ENCODE data around the gene LRIG1. TPM values are rescaled to one million over a fixed set of nuclear protein-coding genes. Genes with fewer than 3 reads are reported as not detected.

The LRIG1 gene
- total and polyA plus RNA-seq, 9 of the 15 experiments (the other 6 are each of a cell fraction or from before 2014, with no cell fraction given), result 0.05 to 0.38 (median 0.13) TPM; not detected in 3

DNA sequence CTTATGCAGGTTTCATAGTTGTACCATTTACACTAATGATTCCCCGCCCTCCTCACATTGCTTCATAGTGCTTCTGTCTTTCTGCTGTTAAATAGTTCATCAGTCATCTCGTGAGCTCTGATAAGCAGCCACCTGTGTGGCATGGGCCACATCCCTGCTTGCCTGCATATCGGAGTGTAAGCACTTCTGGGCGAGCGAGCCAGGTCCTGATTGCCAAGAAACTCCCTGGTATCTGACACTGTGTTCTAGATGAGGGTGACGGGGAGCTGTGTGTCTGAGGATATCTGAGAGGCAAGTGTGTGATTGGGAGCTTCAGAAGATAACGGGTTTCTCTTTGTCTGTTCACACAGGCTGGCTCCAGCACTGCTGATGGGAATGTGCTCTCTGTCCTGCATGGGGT, 130.6 kb downstream of the LRIG1 start (continued):
- TF ChIP-seq TAF15 (IDR thresholded peaks at IDR 0.05; ENCODE audit: low read depth, low read length) (no peak), MAX (CRISPR knock-in tag; IDR thresholded peaks at IDR 0.05) (no peak), FOXK2 (conservative IDR thresholded peaks at IDR 0.05 in 1 of 2, IDR thresholded peaks at IDR 0.05 in 1 of 2; ENCODE audit: low read depth in 2 of 2) (no peak), RHOXF2B (CRISPR knock-in tag; conservative IDR thresholded peaks at IDR 0.05) (no peak), TAF1 (IDR thresholded peaks at IDR 0.05; ENCODE audit: control insufficient read depth, extremely low read depth, insufficient read depth, low read length, severe bottlenecking) (no peak)

- H3K4me1 ChIP-seq (replicated peaks in 1 of 2; ENCODE audit: control insufficient read depth in 2 of 2, insufficient read depth in 2 of 2, low read length in 2 of 2), result no peaks in the 10 kb centered on the region
- 55% methylated on average over 3 of the region's 3 CpGs for WGBS (ENCODE audit: insufficient coverage, low coverage, missing lambda C conversion rate)
- no TSS peak for BruUV-seq (replicated peaks)
Observed at GRCh38 chr3:66367979-66368378, 132.8 kb downstream of the LRIG1 start.

More at GRCh38 chr3:66367979-66368378, 132.8 kb downstream of the LRIG1 start:
- Histone ChIP-seq H2AFZ (ENCODE audit: low read depth, low read length) (no peak overlapping the region), H3K4me2 (ENCODE audit: insufficient read depth, low read length) (no peak overlapping the region), H3K9me1 (ENCODE audit: control insufficient read depth, insufficient read depth, low read length) (no peaks in the 10 kb centered on the region), H3K9me3 (replicated peaks; ENCODE audit: control insufficient read depth, insufficient read depth, low read depth, low read length) (no peaks in the 10 kb centered on the region), H4K20me1 (replicated peaks; ENCODE audit: control insufficient read depth, insufficient read depth, low read length) (no peaks in the 10 kb centered on the region), H3K4me3 (no peak overlapping the region), H3K79me2 (ENCODE audit: control insufficient read depth, insufficient read depth, low read length) (no peaks in the 10 kb centered on the region), H3K27ac (ENCODE audit: extremely low read depth, low read depth, low read length) (no peak overlapping the region), H3K9ac (ENCODE audit: insufficient read depth in 1 of 2, low read depth in 2 of 2, low read length in 2 of 2) (no peak overlapping the region), H3K36me3 (ENCODE audit: control insufficient read depth, insufficient read depth, low read length) (no peaks in the 10 kb centered on the region), H3K27me3 (ENCODE audit: control insufficient read depth in 2 of 2, insufficient read depth in 2 of 2, low read length in 2 of 2) (no peaks in the 10 kb centered on the region)
- DNase-seq (ENCODE audit: extremely low read depth in 1 of 4, low spot score in 3 of 4) (no peak), ATAC-seq (no peak), FAIRE-seq (no peak)
- ChIA-PET CTCF (ENCODE audit: low intra/inter-chr PET ratio) (no interaction called here), POLR2A (no interaction called here)
- in situ Hi-C loops (cut with MboI), result no loop called here
- intact Hi-C loops (cut with micrococcal nuclease), result no loop called here
- TF ChIP-seq ZNF232 (CRISPR knock-in tag; IDR thresholded peaks at IDR 0.05) (no peak), ZNF512 (tag; IDR thresholded peaks at IDR 0.05) (no peak), ZNF316 (IDR thresholded peaks at IDR 0.05) (no peak), ZKSCAN1 (IDR thresholded peaks at IDR 0.05; ENCODE audit: low read depth, low read length) (no peak), SETDB1 (IDR thresholded peaks at IDR 0.05; ENCODE audit: low read length) (no peak), FOSL1 (tag; conservative IDR thresholded peaks at IDR 0.05) (no peak), TEAD2 (tag; IDR thresholded peaks at IDR 0.05) (no peak)
